AG04449 (cell line): ENCODE measurements around the gene NR6A1.

ENCODE experiments used
- CTCF ChIA-PET: fragments of 350-600 bp; formaldehyde crosslinking; extraction: SDS; loops from one replicate; lab custom pipeline; 2021; ENCODE audit warnings: antibody characterized with exemption; lab: Yijun Ruan, JAX
- POLR2A ChIA-PET: fragments of 400-600, 350-600 bp; formaldehyde crosslinking; extraction: SDS; loops from one replicate; lab custom pipeline; 2020; ENCODE audit warnings: antibody characterized with exemption, inconsistent platforms; lab: Yijun Ruan, JAX
- DNase-seq: peaks from one replicate; pipeline ENCODE4 v3.0.0-alpha.2; 2010; ENCODE audit warnings: low read depth, low spot score
- H3K4me3 ChIP-seq: 2 replicates; pipeline ENCODE4 v1.5.1; 2011; ENCODE audit warnings: low read depth, mild to moderate bottlenecking, control low read depth, low read length
- TF ChIP-seq, protein P1 (sequence below): IDR thresholded peaks from one replicate; pipeline ENCODE4 v1.5.1; 2011; ENCODE audit warnings: mild to moderate bottlenecking, moderate library complexity, low read length, control low read depth, inconsistent platforms; ENCODE audit not compliant: insufficient read depth; ENCODE audit errors: missing control alignments

The NR6A1 gene

DNA sequence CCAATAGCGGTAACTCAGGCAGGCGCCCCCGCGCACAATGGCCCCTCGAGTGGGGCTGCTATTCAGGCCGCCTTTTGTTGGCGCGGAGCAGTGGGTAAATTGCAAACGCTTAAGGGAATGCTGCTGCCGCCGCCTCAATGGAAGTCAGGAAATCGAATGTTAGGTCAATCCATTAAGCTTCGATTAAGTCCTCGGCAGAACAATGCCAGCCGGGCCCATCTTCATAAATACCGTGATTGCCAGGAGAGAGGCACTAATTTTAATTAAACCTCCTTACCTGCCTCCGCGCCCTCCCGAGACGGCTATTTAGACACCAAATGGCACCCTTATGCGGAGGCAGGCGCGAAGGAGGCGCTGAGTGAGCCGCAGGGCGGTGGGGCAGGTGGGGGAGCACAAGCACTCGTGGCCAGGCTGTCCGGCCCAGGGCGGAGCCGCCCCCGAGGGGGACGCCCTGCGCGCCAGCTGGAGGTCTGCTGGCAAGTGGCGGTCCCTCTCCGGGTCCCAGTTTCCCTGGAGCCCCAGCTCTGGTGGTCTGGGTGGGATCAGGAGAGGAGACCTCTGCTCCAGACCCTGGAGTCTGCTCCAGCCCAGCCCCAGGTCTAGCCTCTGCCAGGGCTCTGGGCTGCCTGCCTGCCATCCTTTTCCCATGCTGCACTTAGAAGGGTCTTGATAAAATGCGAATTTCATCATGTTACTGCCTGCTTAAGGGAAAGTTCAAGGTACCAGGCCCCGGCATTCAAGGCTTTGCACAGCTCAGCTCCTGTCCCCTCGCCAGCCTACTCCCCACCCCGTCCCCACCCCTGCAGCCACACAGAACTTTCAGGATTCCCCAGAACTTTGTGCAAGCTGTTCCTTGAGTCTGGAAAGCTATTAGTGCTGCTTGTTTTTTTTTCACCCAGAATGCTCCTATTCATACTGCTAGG, 283.6 kb downstream of the NR6A1 start:
- TF ChIP-seq, protein P1, sequence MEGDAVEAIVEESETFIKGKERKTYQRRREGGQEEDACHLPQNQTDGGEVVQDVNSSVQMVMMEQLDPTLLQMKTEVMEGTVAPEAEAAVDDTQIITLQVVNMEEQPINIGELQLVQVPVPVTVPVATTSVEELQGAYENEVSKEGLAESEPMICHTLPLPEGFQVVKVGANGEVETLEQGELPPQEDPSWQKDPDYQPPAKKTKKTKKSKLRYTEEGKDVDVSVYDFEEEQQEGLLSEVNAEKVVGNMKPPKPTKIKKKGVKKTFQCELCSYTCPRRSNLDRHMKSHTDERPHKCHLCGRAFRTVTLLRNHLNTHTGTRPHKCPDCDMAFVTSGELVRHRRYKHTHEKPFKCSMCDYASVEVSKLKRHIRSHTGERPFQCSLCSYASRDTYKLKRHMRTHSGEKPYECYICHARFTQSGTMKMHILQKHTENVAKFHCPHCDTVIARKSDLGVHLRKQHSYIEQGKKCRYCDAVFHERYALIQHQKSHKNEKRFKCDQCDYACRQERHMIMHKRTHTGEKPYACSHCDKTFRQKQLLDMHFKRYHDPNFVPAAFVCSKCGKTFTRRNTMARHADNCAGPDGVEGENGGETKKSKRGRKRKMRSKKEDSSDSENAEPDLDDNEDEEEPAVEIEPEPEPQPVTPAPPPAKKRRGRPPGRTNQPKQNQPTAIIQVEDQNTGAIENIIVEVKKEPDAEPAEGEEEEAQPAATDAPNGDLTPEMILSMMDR: no peak
- H3K4me3 ChIP-seq: no peak overlapping the region
- ChIA-PET CTCF (interaction anchor here (1.2 to 2.1 kb wide), 2 partner anchors 10 to 49 kb away, joined by 4 to 5 read pairs; no protein-coding TSS in a partner anchor), POLR2A (no interaction called here)
- DNase-seq: no peak

DNA sequence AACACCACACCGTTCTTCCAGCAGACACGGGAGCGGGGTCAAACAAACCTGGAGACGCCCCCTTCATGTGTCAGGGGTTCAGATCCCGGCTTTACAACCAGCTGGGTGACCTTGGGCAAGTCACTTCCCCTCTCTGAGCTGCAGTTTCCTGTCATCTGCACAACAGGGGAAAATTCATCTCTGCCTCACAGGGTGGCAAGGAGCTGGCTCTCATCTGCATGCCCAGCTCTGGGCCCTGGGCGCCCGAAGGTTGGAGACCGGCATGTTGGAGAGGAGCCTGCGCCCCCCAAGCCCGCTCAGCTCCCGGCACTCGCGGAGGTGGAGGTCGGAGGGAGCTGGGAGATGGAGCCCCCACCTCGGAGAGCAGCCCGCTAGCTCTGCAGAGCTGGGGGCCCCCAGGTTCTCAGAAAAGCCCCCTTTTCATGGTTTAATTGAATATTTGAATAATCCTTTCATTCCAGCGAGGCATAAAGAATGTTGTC, 284.3 kb downstream of the NR6A1 start:
- POLR2A ChIA-PET: no interaction called here
- H3K4me3 ChIP-seq: no peak overlapping the region
- DNase-seq: no peak
- TF ChIP-seq, protein P1: no peak
- CTCF ChIA-PET: no interaction called here

DNA sequence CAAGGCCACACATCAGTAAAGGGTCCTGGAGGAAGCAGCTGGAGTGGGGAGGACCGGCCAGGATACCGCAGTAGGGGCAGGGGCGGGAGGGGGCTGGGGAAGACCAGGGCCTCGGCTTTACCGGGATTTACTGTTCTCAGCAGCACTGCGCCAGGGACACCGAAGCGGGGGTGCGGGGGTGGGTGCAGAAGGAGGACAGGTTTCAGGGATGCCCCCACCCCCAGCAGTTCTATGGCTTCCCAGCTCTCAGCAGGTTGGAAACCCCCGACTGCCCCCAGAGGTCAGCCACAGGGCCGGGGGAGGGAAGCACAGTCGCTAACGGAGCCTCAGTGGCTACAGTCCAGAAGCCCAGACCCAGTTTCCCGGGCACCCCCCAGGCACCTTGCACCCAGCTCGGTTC, 285.2 kb downstream of the NR6A1 start:
- POLR2A ChIA-PET: no interaction called here
- no peak for DNase-seq
- TF ChIP-seq, protein P1: no peak
- CTCF ChIA-PET: no interaction called here
- H3K4me3 ChIP-seq: no peak overlapping the region

DNA sequence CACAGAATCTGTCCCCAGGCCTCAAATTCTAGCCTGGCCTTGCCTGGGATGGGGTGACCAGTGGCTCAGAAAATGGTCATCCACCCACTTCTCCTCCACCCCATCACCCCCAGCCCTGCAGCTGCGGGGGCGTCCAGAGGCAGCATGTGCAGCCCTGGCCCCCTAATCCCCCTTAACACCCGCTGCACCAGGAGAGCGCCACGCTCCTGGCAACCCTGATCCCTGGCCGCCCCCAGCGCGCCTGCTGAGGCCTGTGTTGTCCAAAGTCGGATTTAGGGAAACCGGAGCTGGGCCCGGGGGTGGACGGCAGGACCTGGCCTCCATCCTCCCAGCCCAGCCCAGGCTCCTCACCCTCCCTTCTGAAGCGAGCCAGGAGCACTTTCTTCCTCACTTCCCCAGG, 285.9 kb downstream of the NR6A1 start:
- TF ChIP-seq, protein P1: no peak
- CTCF ChIA-PET: no interaction called here
- H3K4me3 ChIP-seq: no peak overlapping the region
- no peak for DNase-seq
- POLR2A ChIA-PET: no interaction called here

DNA sequence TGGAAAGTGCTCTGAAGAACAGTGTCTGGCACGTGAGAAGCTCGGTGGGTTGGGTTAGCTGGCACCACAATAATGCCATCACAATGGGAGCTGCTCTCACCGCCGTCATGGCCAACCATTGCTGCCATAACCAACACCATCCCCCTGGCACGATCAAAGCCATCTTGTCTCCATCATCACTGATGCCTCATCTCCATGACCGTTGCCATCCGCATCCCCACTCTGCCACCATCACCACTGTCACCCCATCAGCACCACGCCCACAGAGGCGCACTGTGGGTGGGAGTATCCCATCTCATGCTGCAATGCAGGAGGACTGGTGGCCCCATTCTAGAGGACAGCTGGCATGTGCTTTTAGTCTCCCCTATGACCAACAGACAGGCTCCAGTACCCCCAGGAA, 287.6 kb downstream of the NR6A1 start:
- CTCF ChIA-PET: no interaction called here
- POLR2A ChIA-PET: no interaction called here
- TF ChIP-seq, protein P1: no peak

DNA sequence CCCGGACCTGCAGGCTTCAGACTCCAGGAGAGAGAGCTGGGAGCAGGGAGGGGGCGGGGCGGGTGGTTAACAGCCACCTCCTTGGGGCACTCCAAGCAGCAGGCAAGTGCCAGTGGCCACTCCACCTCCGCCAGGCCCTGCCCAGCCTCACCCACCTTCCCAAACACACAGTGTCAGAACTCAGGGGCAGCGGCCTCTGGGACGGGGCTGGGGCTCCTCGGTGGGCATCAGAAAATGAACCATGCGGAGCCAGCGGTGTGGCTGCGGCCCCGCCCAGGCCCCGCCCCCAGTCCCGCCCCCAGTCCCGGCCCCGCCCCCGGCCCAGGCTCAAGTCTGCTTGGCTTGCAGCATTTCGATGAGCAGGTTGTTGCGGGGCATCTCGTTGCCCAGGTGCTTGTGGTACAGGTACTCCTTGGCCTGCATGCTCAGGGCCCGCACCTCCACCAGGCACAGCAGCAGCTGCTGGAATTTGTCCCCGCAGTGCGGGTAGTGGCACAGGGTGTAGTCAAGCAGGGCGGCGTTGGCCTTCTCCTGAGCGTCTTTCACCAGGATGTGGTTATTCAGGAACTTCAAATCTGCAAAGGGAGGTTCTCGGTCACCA, 288.6 kb downstream of the NR6A1 start:
- TF ChIP-seq, protein P1: no peak
- DNase-seq: no peak
- CTCF ChIA-PET: no interaction called here
- POLR2A ChIA-PET: no interaction called here
- no peak overlapping the region for H3K4me3 ChIP-seq

More for the DNA sequence above, 287.6 kb downstream of the NR6A1 start:
- H3K4me3 ChIP-seq: no peak overlapping the region
- DNase-seq: no peak
